GM18499 (cell line): Measurements from ENCODE around the gene DHRS7B.
"Not testable (repeated sequence)": the region's sequence is repeated elsewhere in the genome, so short reads cannot be mapped to it uniquely, and the experiment has no call there.

Experiments
- ATAC-seq: cut with Tn5 transposase; IDR thresholded peaks from one replicate; pipeline ENCODE4 v1.9.1; 2021; ENCODE audit warnings: moderate number of reproducible peaks; ENCODE audit not compliant: insufficient read depth, unreplicated experiment

Gene DHRS7B

GRCh38 chr17:21227277-21227676 lies 100.5 kb downstream of the DHRS7B start:
- not testable (repeated sequence) for ATAC-seq

GRCh38 chr17:21228111-21228510 lies 101.3 kb downstream of the DHRS7B start:
- ATAC-seq: no peak

GRCh38 chr17:21228845-21229244 lies 102.1 kb downstream of the DHRS7B start:
- ATAC-seq: no peak

- ATAC-seq: no peak
Observed at GRCh38 chr17:21231533-21231932, 104.8 kb downstream of the DHRS7B start.

GRCh38 chr17:21232033-21232749 lies 105.4 kb downstream of the DHRS7B start:
- no peak for ATAC-seq

- ATAC-seq: no peak
Observed at GRCh38 chr17:21233581-21234347, 107.0 kb downstream of the DHRS7B start.

GRCh38 chr17:21235921-21236320 lies 109.2 kb downstream of the DHRS7B start:
- ATAC-seq: no peak

GRCh38 chr17:21239680-21240368 lies 113.1 kb downstream of the DHRS7B start:
- no peak for ATAC-seq

GRCh38 chr17:21240369-21241055 lies 113.7 kb downstream of the DHRS7B start:
- ATAC-seq: no peak
